HepG2 (cell line): ENCODE results near the gene GTF3C5. TPM values are rescaled to one million over a fixed set of nuclear protein-coding genes. Genes with fewer than 3 reads are reported as not detected.

ENCODE experiments used
- DNMT3B ChIP-seq: conservative IDR thresholded peaks from 2 replicates; pipeline ENCODE4 v1.6.1; 2016; ENCODE audit warnings: missing biosample characterization, control low read depth
- HDAC1 ChIP-seq: sonication (generic); formaldehyde crosslinking; IDR thresholded peaks from 2 replicates; pipeline ENCODE4 v1.5.1; 2020; ENCODE audit warnings: mild to moderate bottlenecking, missing genetic modification reagents
- HNRNPUL1 ChIP-seq: fragments of 200-400 bp; formaldehyde crosslinking; IDR thresholded peaks from 2 replicates; pipeline ENCODE4 v1.6.1; 2017; ENCODE audit warnings: low read depth, mild to moderate bottlenecking, low read length, moderate library complexity
- HOXD1 ChIP-seq: sonication (generic); formaldehyde crosslinking; IDR thresholded peaks from 2 replicates; pipeline ENCODE4 v1.5.0; 2020; ENCODE audit warnings: missing genetic modification reagents
- IKZF5 ChIP-seq: IDR thresholded peaks from 2 replicates; pipeline ENCODE4 v1.6.1; 2018; ENCODE audit warnings: missing genetic modification reagents, mild to moderate bottlenecking, missing compliant biosample characterization
- MTA3 ChIP-seq: sonication (generic); formaldehyde crosslinking; IDR thresholded peaks from 2 replicates; pipeline ENCODE4 v1.4.0; 2020; ENCODE audit warnings: missing genetic modification reagents
- MXD3 ChIP-seq: IDR thresholded peaks from 2 replicates; pipeline ENCODE4 v1.6.1; 2016; ENCODE audit warnings: mild to moderate bottlenecking, missing biosample characterization, missing genetic modification reagents
- NAIF1 ChIP-seq: sonication (generic); formaldehyde crosslinking; IDR thresholded peaks from 2 replicates; pipeline ENCODE4 v1.5.0; 2020; ENCODE audit warnings: mild to moderate bottlenecking, missing genetic modification reagents, borderline replicate concordance
- NKX3-1 ChIP-seq: sonication (generic); formaldehyde crosslinking; IDR thresholded peaks from 2 replicates; pipeline ENCODE4 v1.5.0; 2020; ENCODE audit warnings: missing genetic modification reagents
- RAD51 ChIP-seq: fragments of 450-650 bp; IDR thresholded peaks from 2 replicates; pipeline ENCODE4 v1.6.1; 2016; ENCODE audit warnings: borderline replicate concordance
- RARA ChIP-seq: IDR thresholded peaks from 2 replicates; pipeline ENCODE4 v1.6.1; 2016; ENCODE audit warnings: missing genetic modification reagents, missing compliant biosample characterization
- SP2 ChIP-seq: sonication (generic); formaldehyde crosslinking; IDR thresholded peaks from 2 replicates; pipeline ENCODE4 v1.5.1; 2020; ENCODE audit warnings: mild to moderate bottlenecking, missing genetic modification reagents
- TCF7L2 ChIP-seq: IDR thresholded peaks from 2 replicates; pipeline ENCODE4 v1.6.1; 2011; ENCODE audit warnings: mild to moderate bottlenecking, low read depth, low read length, moderate library complexity
- YY1 ChIP-seq: IDR thresholded peaks from 2 replicates; pipeline ENCODE4 v1.6.1; 2011; ENCODE audit warnings: low read length, low read depth, moderate library complexity, mild to moderate bottlenecking; ENCODE audit not compliant: insufficient read depth, insufficient replicate concordance
- ZBTB3 ChIP-seq: sonication (generic); formaldehyde crosslinking; IDR thresholded peaks from 2 replicates; pipeline ENCODE4 v1.4.0; 2020; ENCODE audit warnings: low read depth, mild to moderate bottlenecking, moderate library complexity, missing genetic modification reagents, borderline replicate concordance
- ZFX ChIP-seq: sonication (generic); formaldehyde crosslinking; IDR thresholded peaks from 2 replicates; pipeline ENCODE4 v1.4.0; 2020; ENCODE audit warnings: mild to moderate bottlenecking, low read depth, missing genetic modification reagents, moderate library complexity
- ZNF124 ChIP-seq: sonication (generic); formaldehyde crosslinking; IDR thresholded peaks from 2 replicates; pipeline ENCODE4 v1.4.0; 2020; ENCODE audit warnings: missing genetic modification reagents
- ZNF256 ChIP-seq: sonication (generic); formaldehyde crosslinking; conservative IDR thresholded peaks from 2 replicates; pipeline ENCODE4 v1.4.0; 2020; ENCODE audit warnings: missing genetic modification reagents
- ZNF33A ChIP-seq: sonication (generic); formaldehyde crosslinking; IDR thresholded peaks from 2 replicates; pipeline ENCODE4 v1.5.1; 2020; ENCODE audit warnings: missing genetic modification reagents, mild to moderate bottlenecking, moderate library complexity, borderline replicate concordance
- ZNF484 ChIP-seq: sonication (generic); formaldehyde crosslinking; IDR thresholded peaks from 2 replicates; pipeline ENCODE4 v1.5.1; 2020; ENCODE audit warnings: mild to moderate bottlenecking, low read depth, missing genetic modification reagents, borderline replicate concordance
- ZNF598 ChIP-seq: sonication (generic); formaldehyde crosslinking; IDR thresholded peaks from 2 replicates; pipeline ENCODE4 v1.5.1; 2020; ENCODE audit warnings: mild to moderate bottlenecking, missing genetic modification reagents, borderline replicate concordance
- ZSCAN29 ChIP-seq: sonication (generic); formaldehyde crosslinking; conservative IDR thresholded peaks from 2 replicates; pipeline ENCODE4 v1.4.0; 2020; ENCODE audit warnings: mild to moderate bottlenecking, missing genetic modification reagents
- polyA plus RNA-seq, 8 experiments: library from polyadenylated mRNA; depleted of rRNA in 3 of 8; stranded (reverse) in 7 of 8; unstranded in 1 of 8; fragments of >200 nt; fragmentation: Illumina TruSeq in 4 of 8; extraction: Trizol in 4 of 8; gene quantifications; 2 replicates each; pipeline versions ENCODE4 v1.2.1 to v1.2.3, GENCODE V29; 2011 to 2016; ENCODE audit warnings: low read depth in 4 of 8, missing spikeins in 1 of 8, mixed read lengths in 1 of 8; ENCODE audit not compliant: insufficient read depth in 1 of 8
- total RNA-seq, 5 experiments: library from RNA; depleted of rRNA; stranded (reverse); fragments of >200 nt; fragmentation: Illumina TruSeq; extraction: Trizol; gene quantifications; 2 replicates each; pipeline ENCODE4 v1.2.3, GENCODE V29; 2016; ENCODE audit warnings: low read depth in 1 of 5
- TF ChIP-seq, protein P1 (sequence below): sonication (generic); formaldehyde crosslinking; IDR thresholded peaks from 2 replicates; pipeline ENCODE4 v1.4.0; 2020; ENCODE audit warnings: missing genetic modification reagents

The GTF3C5 gene
- total and polyA plus RNA-seq, 2 of the 13 experiments (the other 11 are each of a cell fraction or from before 2014, with no cell fraction given), result 66.9 to 92.6 TPM

GRCh38 chr9:133030317-133031129, at the start of gene GTF3C5 (continued):
- TF ChIP-seq MTA3 (no peak), NKX3-1 (no peak), ZNF124 (CRISPR knock-in tag) (peak; percentile 61; the same call in 1 of the 2 replicates), HNRNPUL1 (no peak), SP2 (CRISPR knock-in tag) (peak; percentile 89), RAD51 (no peak), ZSCAN29 (CRISPR knock-in tag) (no peak), ZFX (CRISPR knock-in tag) (peak; percentile 88), RARA (CRISPR knock-in tag) (peak; percentile 30), HDAC1 (peak; percentile 93), ZNF33A (CRISPR knock-in tag) (peak; percentile 80; the same call in 1 of the 2 replicates), DNMT3B (CRISPR knock-in tag) (0 out of 2 replicates have a peak, but pooled peaks have one; percentile 31), ZBTB3 (no peak), ZNF256 (CRISPR knock-in tag) (no peak; the same call in 1 of the 2 replicates), ZNF484 (CRISPR knock-in tag) (no peak), NAIF1 (CRISPR knock-in tag) (peak; percentile 77; the same call in 1 of the 2 replicates), TCF7L2 (no peak), MXD3 (peak; percentile 59; the same call in 1 of the 2 replicates), IKZF5 (CRISPR knock-in tag) (peak; percentile 75; the same call in 1 of the 2 replicates), YY1 (peak; percentile 91), ZNF598 (0 out of 2 replicates have a peak, but pooled peaks have one; percentile 39), HOXD1 (CRISPR knock-in tag) (no peak)
- TF ChIP-seq, protein P1, sequence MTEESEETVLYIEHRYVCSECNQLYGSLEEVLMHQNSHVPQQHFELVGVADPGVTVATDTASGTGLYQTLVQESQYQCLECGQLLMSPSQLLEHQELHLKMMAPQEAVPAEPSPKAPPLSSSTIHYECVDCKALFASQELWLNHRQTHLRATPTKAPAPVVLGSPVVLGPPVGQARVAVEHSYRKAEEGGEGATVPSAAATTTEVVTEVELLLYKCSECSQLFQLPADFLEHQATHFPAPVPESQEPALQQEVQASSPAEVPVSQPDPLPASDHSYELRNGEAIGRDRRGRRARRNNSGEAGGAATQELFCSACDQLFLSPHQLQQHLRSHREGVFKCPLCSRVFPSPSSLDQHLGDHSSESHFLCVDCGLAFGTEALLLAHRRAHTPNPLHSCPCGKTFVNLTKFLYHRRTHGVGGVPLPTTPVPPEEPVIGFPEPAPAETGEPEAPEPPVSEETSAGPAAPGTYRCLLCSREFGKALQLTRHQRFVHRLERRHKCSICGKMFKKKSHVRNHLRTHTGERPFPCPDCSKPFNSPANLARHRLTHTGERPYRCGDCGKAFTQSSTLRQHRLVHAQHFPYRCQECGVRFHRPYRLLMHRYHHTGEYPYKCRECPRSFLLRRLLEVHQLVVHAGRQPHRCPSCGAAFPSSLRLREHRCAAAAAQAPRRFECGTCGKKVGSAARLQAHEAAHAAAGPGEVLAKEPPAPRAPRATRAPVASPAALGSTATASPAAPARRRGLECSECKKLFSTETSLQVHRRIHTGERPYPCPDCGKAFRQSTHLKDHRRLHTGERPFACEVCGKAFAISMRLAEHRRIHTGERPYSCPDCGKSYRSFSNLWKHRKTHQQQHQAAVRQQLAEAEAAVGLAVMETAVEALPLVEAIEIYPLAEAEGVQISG, result peak; percentile 88
